Left lung (tissue), 10 donors: ENCODE results near the gene CAV1. TPM values are rescaled to one million over a fixed set of nuclear protein-coding genes. Genes with fewer than 3 reads are reported as not detected.

Source experiments
- ATAC-seq: fragments of 200-7000 bp; cut with Tn5 transposase; one replicate; pipeline ENCODE4 v1.9.1; 2020; ENCODE audit warnings: moderate library complexity
- DNase-seq, 4 donors: peaks; one replicate each; pipeline ENCODE4 v3.0.0-alpha.2; 2013 to 2020
- H3K27ac ChIP-seq, 2 donors: fragments of 200-600 bp; sonication (generic) in 1 of 2; one replicate each; pipeline versions ENCODE4 v1.5.0 to v1.8.0; 2020 to 2021
- H3K27me3 ChIP-seq, 2 donors: fragments of 200-600 bp; sonication (generic) in 1 of 2; one replicate each; pipeline versions ENCODE4 v1.5.0 to v1.8.0; 2020 to 2021
- H3K36me3 ChIP-seq, 2 donors: fragments of 200-600 bp; sonication (generic) in 1 of 2; one replicate each; pipeline versions ENCODE4 v1.5.0 to v1.8.0; 2020 to 2021
- H3K4me1 ChIP-seq, 2 donors: fragments of 200-600 bp; one replicate each; pipeline ENCODE4 v1.8.0; 2021
- H3K4me3 ChIP-seq, 2 donors: fragments of 200-600 bp; sonication (generic) in 1 of 2; one replicate each; pipeline versions ENCODE4 v1.5.0 to v1.8.0; 2020 to 2021; ENCODE audit warnings: mild to moderate bottlenecking in 1 of 2
- H3K9me3 ChIP-seq, 2 donors: fragments of 200-600 bp; sonication (generic) in 1 of 2; one replicate each; pipeline versions ENCODE4 v1.5.0 to v1.8.0; 2020 to 2021
- intact Hi-C, 2 donors: fragments of 100-400 bp; cut with DNase I; formaldehyde crosslinking; loops; one replicate each; pipeline versions ENCODE4 v1.11.2 to v1.14.2; 2022
- polyA plus RNA-seq, 6 donors: library from polyadenylated mRNA; unstranded; fragments of 120-200 nt; gene quantifications; one replicate each; pipeline ENCODE4 v1.2.1, GENCODE V29; 2013; ENCODE audit not compliant: insufficient read length in 6 of 6
- total RNA-seq, 2 donors: library from RNA; stranded (reverse); fragmentation: NEBNext Ultra II Directional; extraction: Animal tissue kit (Norgen Biotek cat#: 25700); gene quantifications; one replicate each; pipeline ENCODE4 v1.2.1, GENCODE V29; 2021
- TF ChIP-seq, protein P1 (sequence below), 2 donors: fragments of 200-600 bp; sonication (generic) in 1 of 2; IDR thresholded peaks; one replicate each; pipeline versions ENCODE4 v1.5.0 to v1.8.0; 2021; ENCODE audit warnings: antibody characterized with exemption in 2 of 2
- donor health status: DM: no; HTN: yes; CAD: no.
- donor health status: DM: no; HTN: no; CAD: no.

CAV1 gene
- total and polyA plus RNA-seq, 8 donors: 332 to 520 (median 402) TPM

DNA sequence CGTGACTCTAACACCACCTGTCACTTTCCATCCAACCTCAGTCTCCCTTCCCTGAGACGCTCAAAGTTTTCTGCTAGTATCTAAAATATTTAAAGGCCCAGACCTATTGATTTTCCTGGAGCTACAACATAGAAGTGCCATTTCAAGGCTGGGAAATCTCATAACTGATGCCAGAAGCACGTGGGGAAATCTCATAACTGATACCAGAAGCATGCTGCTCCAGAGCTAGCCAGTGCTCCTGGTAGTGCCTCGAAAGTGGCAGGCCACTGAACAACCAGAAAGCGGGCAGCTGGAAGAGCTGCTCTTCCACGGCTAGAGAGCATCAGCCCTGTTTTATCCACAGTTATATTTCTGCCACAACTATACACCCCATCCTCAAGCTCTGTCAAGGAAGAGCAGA, 72.5 kb downstream of the CAV1 start:
- H3K9me3 ChIP-seq: no peaks in the 10 kb centered on the region
- TF ChIP-seq, protein P1, sequence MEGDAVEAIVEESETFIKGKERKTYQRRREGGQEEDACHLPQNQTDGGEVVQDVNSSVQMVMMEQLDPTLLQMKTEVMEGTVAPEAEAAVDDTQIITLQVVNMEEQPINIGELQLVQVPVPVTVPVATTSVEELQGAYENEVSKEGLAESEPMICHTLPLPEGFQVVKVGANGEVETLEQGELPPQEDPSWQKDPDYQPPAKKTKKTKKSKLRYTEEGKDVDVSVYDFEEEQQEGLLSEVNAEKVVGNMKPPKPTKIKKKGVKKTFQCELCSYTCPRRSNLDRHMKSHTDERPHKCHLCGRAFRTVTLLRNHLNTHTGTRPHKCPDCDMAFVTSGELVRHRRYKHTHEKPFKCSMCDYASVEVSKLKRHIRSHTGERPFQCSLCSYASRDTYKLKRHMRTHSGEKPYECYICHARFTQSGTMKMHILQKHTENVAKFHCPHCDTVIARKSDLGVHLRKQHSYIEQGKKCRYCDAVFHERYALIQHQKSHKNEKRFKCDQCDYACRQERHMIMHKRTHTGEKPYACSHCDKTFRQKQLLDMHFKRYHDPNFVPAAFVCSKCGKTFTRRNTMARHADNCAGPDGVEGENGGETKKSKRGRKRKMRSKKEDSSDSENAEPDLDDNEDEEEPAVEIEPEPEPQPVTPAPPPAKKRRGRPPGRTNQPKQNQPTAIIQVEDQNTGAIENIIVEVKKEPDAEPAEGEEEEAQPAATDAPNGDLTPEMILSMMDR (IDR thresholded peaks at IDR 0.05): no peak
- peaks cover 0 to 3% of the 10 kb centered on the region in 2 donors for H3K4me1 ChIP-seq
- H3K4me3 ChIP-seq: no peak overlapping the region
- H3K36me3 ChIP-seq: no peaks in the 10 kb centered on the region
- DNase-seq (no peak), ATAC-seq (no peak)
- H3K27me3 ChIP-seq: peaks cover 0 to 9% of the 10 kb centered on the region in 2 donors
- intact Hi-C loops: loop anchor here in 1 of 2 donors (10.0 kb wide), 1 partner anchor 423 kb away; no protein-coding TSS in a partner anchor
- no peak overlapping the region for H3K27ac ChIP-seq

DNA sequence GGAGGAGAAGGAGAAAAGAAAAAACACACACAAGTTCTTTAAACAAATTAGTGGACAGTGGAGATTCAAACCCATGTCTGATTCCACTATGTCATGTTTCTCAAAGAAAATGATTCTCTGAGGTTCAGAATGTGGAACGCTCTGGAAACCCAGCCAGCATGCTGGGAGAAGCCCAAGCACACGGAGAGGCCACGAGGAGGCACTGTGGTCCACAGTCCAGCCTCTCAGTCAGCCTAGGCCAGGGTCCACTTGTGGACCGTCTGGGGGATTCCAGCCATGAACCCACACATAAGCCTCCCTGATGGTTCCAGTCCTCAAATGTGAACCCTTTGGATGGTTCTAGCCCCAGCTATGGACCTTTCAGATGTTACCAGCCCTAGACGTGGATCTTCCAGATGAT, 73.4 kb downstream of the CAV1 start:
- Histone ChIP-seq H3K27me3 (no peaks in the 10 kb centered on the region), H3K9me3 (no peaks in the 10 kb centered on the region), H3K27ac (no peak overlapping the region), H3K4me3 (no peak overlapping the region), H3K36me3 (no peaks in the 10 kb centered on the region), H3K4me1 (no peaks in the 10 kb centered on the region)
- TF ChIP-seq, protein P1 (IDR thresholded peaks at IDR 0.05): no peak
- peak; percentile 32 for ATAC-seq
- DNase-seq: no peak
- intact Hi-C loops: loop anchor here in 1 of 2 donors (10.0 kb wide), 1 partner anchor 423 kb away; no protein-coding TSS in a partner anchor

DNA sequence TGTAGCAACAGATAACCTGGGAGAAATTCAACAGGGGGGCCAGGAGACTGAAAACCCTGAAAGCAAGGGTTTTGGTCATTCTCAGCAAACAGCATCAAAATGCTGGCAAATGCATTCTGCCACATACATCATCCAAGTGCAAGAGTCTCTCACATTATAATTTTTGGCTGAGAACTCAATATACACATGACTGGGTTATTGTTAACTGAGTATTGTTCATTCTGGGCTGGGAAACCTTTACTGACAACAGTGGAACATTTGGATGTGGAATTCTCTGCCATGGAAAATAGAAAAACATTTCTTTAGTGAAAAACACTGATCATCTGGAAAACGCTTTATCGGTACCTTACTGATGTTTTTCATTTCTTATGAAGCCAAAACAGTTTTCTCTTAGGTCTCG, 74.0 kb downstream of the CAV1 start:
- DNase-seq: no peak
- TF ChIP-seq, protein P1 (IDR thresholded peaks at IDR 0.05): no peak
- H3K36me3 ChIP-seq: no peaks in the 10 kb centered on the region
- no peak overlapping the region for H3K4me3 ChIP-seq
- ATAC-seq: no peak
- H3K9me3 ChIP-seq: no peaks in the 10 kb centered on the region
- H3K27ac ChIP-seq: no peak overlapping the region
- H3K27me3 ChIP-seq: no peaks in the 10 kb centered on the region
- H3K4me1 ChIP-seq: no peaks in the 10 kb centered on the region
- intact Hi-C loops: loop anchor here in 1 of 2 donors (10.0 kb wide), 1 partner anchor 424 kb away; no protein-coding TSS in a partner anchor

GRCh38 chr7:116601426-116601825, 76.6 kb downstream of the CAV1 start:
- no peak overlapping the region for H3K27ac ChIP-seq
- no peak overlapping the region for H3K4me3 ChIP-seq
- H3K9me3 ChIP-seq: no peaks in the 10 kb centered on the region
- intact Hi-C loops: no loop called here
- DNase-seq (no peak), ATAC-seq (no peak)
- TF ChIP-seq, protein P1 (IDR thresholded peaks at IDR 0.05): no peak
- H3K36me3 ChIP-seq: no peaks in the 10 kb centered on the region
- H3K27me3 ChIP-seq: no peaks in the 10 kb centered on the region
- H3K4me1 ChIP-seq: no peaks in the 10 kb centered on the region

GRCh38 chr7:116607299-116607698, 82.5 kb downstream of the CAV1 start:
- Histone ChIP-seq H3K4me3 (no peak overlapping the region), H3K9me3 (no peaks in the 10 kb centered on the region), H3K27me3 (peaks cover 0 to 18% of the 10 kb centered on the region in 2 donors), H3K27ac (no peak overlapping the region), H3K4me1 (no peaks in the 10 kb centered on the region), H3K36me3 (no peaks in the 10 kb centered on the region)
- no peak for ATAC-seq
- no peak for DNase-seq
- intact Hi-C loops: no loop called here
- TF ChIP-seq, protein P1 (IDR thresholded peaks at IDR 0.05): no peak
